Measurements from ENCODE around the gene FAH.
"Not testable (repeated sequence)": the region's sequence is repeated elsewhere in the genome, so short reads cannot be mapped to it uniquely, and the experiment has no call there.

Gene FAH

GRCh38 chr15:80152896-80153876, at the start of gene FAH:
Gene FAH (plus strand): TSS chr15:80152999. CDS start chr15:80153055, 56 bp downstream.
- no peak for DNase-seq (ENCODE audit: low read depth)

- DNase-seq (ENCODE audit: low read depth) = no peak
Measured at GRCh38 chr15:80105193-80105592, 47.6 kb upstream of the FAH start.

- no peak for DNase-seq (ENCODE audit: low read depth)
Measured at GRCh38 chr15:80105595-80105994, 47.2 kb upstream of the FAH start.

GRCh38 chr15:80106051-80106450, 46.7 kb upstream of the FAH start:
- DNase-seq (ENCODE audit: low read depth) = no peak

GRCh38 chr15:80107204-80107603, 45.6 kb upstream of the FAH start:
- DNase-seq (ENCODE audit: low read depth) = no peak

- DNase-seq (ENCODE audit: low read depth) = no peak
Measured at GRCh38 chr15:80107774-80108173, 45.0 kb upstream of the FAH start.

- no peak for DNase-seq (ENCODE audit: low read depth)
Measured at GRCh38 chr15:80109388-80109787, 43.4 kb upstream of the FAH start.

- no peak for DNase-seq (ENCODE audit: low read depth)
Measured at GRCh38 chr15:80110920-80111319, 41.9 kb upstream of the FAH start.

GRCh38 chr15:80114114-80114513, 38.7 kb upstream of the FAH start:
- no peak for DNase-seq (ENCODE audit: low read depth)

- no peak for DNase-seq (ENCODE audit: low read depth)
Measured at GRCh38 chr15:80115021-80115420, 37.8 kb upstream of the FAH start.

GRCh38 chr15:80118956-80119355, 33.8 kb upstream of the FAH start:
- no peak for DNase-seq (ENCODE audit: low read depth)

- DNase-seq (ENCODE audit: low read depth) = no peak
Measured at GRCh38 chr15:80120636-80121035, 32.2 kb upstream of the FAH start.

GRCh38 chr15:80121546-80121945, 31.3 kb upstream of the FAH start:
- no peak for DNase-seq (ENCODE audit: low read depth)

- no peak for DNase-seq (ENCODE audit: low read depth)
Measured at GRCh38 chr15:80123034-80123433, 29.8 kb upstream of the FAH start.

GRCh38 chr15:80127253-80127652, 25.5 kb upstream of the FAH start:
- not testable (repeated sequence) for DNase-seq (ENCODE audit: low read depth)

GRCh38 chr15:80127911-80128310, 24.9 kb upstream of the FAH start:
- DNase-seq (ENCODE audit: low read depth) = no peak

GRCh38 chr15:80132382-80132781, 20.4 kb upstream of the FAH start:
- DNase-seq (ENCODE audit: low read depth) = no peak

- DNase-seq (ENCODE audit: low read depth) = no peak
Measured at GRCh38 chr15:80136854-80137253, 15.9 kb upstream of the FAH start.

GRCh38 chr15:80138961-80139360, 13.8 kb upstream of the FAH start:
- no peak for DNase-seq (ENCODE audit: low read depth)

- DNase-seq (ENCODE audit: low read depth) = no peak
Measured at GRCh38 chr15:80140909-80141308, 11.9 kb upstream of the FAH start.

- DNase-seq (ENCODE audit: low read depth) = no peak
Measured at GRCh38 chr15:80141916-80142598, 10.7 kb upstream of the FAH start.

GRCh38 chr15:80142646-80143045, 10.2 kb upstream of the FAH start:
- no peak for DNase-seq (ENCODE audit: low read depth)

GRCh38 chr15:80151148-80151547, 1.7 kb upstream of the FAH start:
- no peak for DNase-seq (ENCODE audit: low read depth)

All from T-helper 22 cell (primary cell).